IPS-11a (cell line): ENCODE data around the gene BRD2.

Experiments used
- H3K4me3 ChIP-seq: one replicate; pipeline ENCODE4 v1.5.1; 2013; ENCODE audit warnings: low read depth, low read length, control low read depth

BRD2 gene

GRCh38 chr6:33023536-33023935 lies 55.1 kb downstream of the BRD2 start:
- H3K4me3 ChIP-seq, result no peak overlapping the region

GRCh38 chr6:33024521-33024920 lies 56.1 kb downstream of the BRD2 start:
- no peak overlapping the region for H3K4me3 ChIP-seq

- no peak overlapping the region for H3K4me3 ChIP-seq
These were observed 59.9 kb downstream of the BRD2 start for GRCh38 chr6:33028220-33028849.

- H3K4me3 ChIP-seq, result no peak overlapping the region
These were observed 61.2 kb downstream of the BRD2 start for GRCh38 chr6:33029328-33030184.

GRCh38 chr6:33030245-33030644 lies 61.9 kb downstream of the BRD2 start:
- no peak overlapping the region for H3K4me3 ChIP-seq
